Endothelial cell of umbilical vein (primary cell): ENCODE data around the gene PFKP.

Experiments
- CTCF ChIP-seq, 2 donors: IDR thresholded peaks; 1 replicate in 1 of 2; 2 replicates in 1 of 2; pipeline ENCODE4 v1.5.1; 2011; ENCODE audit warnings: low read length in 2 of 2, mild to moderate bottlenecking in 2 of 2, moderate library complexity in 2 of 2, control low read depth in 1 of 2, inconsistent platforms in 1 of 2, low read depth in 1 of 2; ENCODE audit not compliant: insufficient read depth in 1 of 2; ENCODE audit errors: extremely low read depth in 1 of 2
- EZH2 ChIP-seq: IDR thresholded peaks from 2 replicates; pipeline ENCODE4 v1.6.1; 2012; ENCODE audit warnings: borderline replicate concordance, low read depth, mild to moderate bottlenecking, moderate library complexity, low read length, inconsistent platforms; ENCODE audit not compliant: severe bottlenecking
- POLR2A ChIP-seq: IDR thresholded peaks from 2 replicates; pipeline ENCODE4 v1.6.1; 2012; ENCODE audit warnings: low read depth, mild to moderate bottlenecking, control low read depth, low read length
- POLR2AphosphoS5 ChIP-seq: IDR thresholded peaks from 2 replicates; pipeline ENCODE4 v1.6.1; 2012; ENCODE audit warnings: low read depth, mild to moderate bottlenecking, control low read depth, low read length, moderate library complexity; ENCODE audit not compliant: insufficient read depth

DNA sequence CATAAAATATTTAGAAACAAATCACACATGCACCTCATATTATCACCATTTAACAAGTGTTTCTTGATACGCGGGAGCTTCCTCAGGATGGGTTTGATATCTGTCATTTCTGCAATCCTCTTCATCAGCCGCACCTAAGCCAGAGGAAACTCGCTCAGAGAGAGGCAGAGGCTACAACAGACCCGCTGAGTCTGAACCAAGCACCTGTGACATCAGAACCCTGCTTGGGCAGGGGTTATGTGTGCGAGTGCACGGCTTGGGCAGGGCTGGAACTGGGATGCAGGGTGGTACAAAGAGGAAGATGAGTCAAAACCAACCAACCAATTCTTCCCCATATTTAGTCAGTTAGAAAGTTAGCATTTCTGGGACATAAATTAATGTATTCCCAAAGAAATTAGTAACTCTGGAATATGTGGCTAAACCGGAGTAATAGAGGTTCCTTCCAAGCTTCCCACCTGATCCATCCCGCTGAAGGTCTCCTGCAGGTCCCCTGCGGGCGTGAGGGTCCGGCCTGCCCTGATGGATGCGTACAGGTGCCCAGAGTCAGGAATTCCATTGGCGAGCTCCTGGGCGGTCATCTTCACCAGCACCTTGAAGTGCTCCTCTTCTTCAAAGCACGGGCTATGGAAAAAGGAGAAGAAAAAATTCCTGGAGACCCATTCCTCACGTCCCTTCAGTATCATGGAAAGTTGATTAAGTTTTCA is 79.9 kb downstream of the PFKP start:
- TF ChIP-seq EZH2 (no peak), POLR2A (no peak), CTCF (IDR thresholded peaks at IDR 0.05; ENCODE audit: extremely low read depth in 1 of 2, insufficient read depth in 1 of 2, low read depth in 1 of 2, low read length in 2 of 2) (no peak), POLR2AphosphoS5 (no peak)
